GM12865 (cell line): ENCODE results near the gene SMIM35.

Experiments used
- DNase-seq: peaks from one replicate; pipeline ENCODE4 v3.0.0; 2010; ENCODE audit warnings: low read depth
- H3K4me3 ChIP-seq: 2 replicates; pipeline ENCODE4 v1.5.1; 2011; ENCODE audit warnings: mild to moderate bottlenecking, low read depth, low read length, control low read depth
- TF ChIP-seq, protein P1 (sequence below): IDR thresholded peaks from 2 replicates; pipeline ENCODE4 v1.5.1; 2011; ENCODE audit warnings: low read length, control low read depth, low read depth, inconsistent platforms; ENCODE audit not compliant: insufficient read depth; ENCODE audit errors: missing control alignments

Gene SMIM35

DNA sequence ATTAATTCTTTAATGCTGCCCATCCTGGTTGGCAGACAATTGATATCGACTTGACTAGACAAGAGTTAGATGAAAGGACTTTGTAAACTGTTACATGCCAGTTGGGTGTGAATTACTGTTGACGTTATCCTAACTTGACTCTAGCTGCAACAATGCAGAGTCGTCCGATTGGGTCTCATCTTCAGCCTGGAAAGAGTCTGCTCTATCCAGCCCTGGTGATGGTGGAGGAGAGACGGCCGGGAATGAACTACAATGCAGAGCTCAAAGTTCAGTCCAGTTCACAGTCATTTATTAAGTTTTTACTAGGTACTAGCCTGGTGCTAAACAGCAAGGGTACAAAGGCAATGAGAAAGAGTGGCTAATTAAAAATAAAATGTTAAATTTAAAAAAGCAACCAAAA is 4.9 kb upstream of the SMIM35 start:
- H3K4me3 ChIP-seq: no peak overlapping the region
- DNase-seq: no peak
- TF ChIP-seq, protein P1, sequence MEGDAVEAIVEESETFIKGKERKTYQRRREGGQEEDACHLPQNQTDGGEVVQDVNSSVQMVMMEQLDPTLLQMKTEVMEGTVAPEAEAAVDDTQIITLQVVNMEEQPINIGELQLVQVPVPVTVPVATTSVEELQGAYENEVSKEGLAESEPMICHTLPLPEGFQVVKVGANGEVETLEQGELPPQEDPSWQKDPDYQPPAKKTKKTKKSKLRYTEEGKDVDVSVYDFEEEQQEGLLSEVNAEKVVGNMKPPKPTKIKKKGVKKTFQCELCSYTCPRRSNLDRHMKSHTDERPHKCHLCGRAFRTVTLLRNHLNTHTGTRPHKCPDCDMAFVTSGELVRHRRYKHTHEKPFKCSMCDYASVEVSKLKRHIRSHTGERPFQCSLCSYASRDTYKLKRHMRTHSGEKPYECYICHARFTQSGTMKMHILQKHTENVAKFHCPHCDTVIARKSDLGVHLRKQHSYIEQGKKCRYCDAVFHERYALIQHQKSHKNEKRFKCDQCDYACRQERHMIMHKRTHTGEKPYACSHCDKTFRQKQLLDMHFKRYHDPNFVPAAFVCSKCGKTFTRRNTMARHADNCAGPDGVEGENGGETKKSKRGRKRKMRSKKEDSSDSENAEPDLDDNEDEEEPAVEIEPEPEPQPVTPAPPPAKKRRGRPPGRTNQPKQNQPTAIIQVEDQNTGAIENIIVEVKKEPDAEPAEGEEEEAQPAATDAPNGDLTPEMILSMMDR: no peak

DNA sequence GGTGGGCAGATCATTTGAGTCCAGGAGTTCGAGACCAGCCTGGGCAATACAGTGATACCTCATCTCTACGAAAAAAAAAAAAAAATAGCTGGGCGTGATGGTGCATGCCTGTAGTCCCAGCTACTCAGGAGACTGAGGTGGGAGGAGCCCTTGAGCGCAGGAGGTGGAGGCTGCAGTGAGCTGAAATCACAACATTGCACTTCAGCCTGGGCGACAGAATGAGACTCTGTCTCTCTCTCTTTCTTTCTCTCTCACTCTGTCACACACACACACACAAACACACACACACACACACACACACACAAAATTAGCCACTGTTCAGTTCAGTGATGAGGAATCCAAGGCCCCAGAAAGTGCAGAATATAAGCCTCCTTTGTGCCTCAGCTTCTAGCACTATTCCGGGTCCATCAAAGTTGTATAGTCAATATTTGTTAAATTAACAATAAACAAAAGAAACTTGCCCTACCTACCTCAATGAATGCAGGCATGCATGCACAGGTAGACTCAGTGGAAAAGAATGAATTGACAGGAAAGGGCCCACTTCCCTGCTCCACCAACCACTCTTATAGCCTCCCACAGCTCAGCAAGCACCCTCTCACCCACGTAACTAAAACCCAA is 3.9 kb upstream of the SMIM35 start:
- TF ChIP-seq, protein P1: no peak
- no peak overlapping the region for H3K4me3 ChIP-seq
- DNase-seq: no peak

DNA sequence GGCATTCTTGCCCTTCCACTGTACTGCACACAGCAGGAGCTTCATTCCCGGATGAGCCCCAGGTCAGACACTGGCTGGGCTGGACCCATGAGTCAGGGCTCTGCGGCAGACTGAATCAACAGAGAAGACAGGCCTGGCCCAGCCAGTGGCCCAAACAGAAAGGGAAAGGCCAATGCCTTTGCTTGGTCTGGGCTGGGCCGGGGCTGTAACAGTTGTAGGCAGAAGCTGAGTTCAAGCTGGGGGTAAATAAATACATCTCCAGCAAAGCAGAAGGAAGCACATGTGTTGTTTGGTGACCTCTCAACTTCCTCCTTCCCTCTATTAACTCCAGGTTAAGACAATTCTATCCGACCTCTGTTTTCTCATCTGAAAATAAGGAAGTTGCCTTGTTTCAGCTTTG is 1.8 kb upstream of the SMIM35 start:
- no peak overlapping the region for H3K4me3 ChIP-seq
- DNase-seq: no peak
- TF ChIP-seq, protein P1: no peak

DNA sequence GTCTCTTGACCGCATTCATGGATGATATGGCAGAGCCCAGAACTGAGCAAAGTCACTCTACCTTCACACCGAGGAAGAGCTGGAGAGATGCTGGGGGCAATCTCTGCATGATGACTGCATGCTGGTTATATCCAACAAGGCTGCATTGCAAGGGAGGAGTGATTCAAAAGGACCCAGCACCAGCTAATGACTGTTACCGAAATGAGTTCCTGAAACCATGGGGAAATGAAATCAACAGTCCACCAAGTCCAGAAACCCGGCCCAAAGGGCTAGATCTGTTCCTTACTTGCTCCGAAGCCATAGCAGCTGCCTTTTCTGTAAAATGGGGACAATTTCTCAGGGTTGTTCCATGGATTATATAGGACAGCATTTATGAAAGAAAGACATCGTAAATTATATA is 1.2 kb upstream of the SMIM35 start:
- DNase-seq: no peak
- TF ChIP-seq, protein P1: no peak
- no peak overlapping the region for H3K4me3 ChIP-seq

DNA sequence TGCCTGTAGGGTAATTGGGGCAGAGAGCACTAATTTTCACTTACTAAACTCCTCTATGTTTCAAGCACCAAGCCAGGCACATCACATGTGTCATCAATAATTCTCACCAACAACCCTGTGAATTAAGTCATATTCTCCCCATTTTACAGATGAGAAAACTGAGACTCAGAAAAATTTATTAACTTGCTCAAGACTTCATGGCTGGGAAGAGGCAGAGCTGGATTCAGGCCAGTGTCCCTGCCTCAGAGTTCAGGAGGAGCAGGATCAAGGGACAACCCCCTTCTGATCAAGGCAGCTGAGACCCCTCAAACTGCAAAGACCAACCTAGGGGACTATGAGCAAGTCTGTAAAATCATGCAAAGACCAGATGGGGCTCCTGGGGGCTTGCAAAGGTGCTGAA is 2.1 kb downstream of the SMIM35 start:
- no peak for DNase-seq
- no peak overlapping the region for H3K4me3 ChIP-seq
- TF ChIP-seq, protein P1: no peak

DNA sequence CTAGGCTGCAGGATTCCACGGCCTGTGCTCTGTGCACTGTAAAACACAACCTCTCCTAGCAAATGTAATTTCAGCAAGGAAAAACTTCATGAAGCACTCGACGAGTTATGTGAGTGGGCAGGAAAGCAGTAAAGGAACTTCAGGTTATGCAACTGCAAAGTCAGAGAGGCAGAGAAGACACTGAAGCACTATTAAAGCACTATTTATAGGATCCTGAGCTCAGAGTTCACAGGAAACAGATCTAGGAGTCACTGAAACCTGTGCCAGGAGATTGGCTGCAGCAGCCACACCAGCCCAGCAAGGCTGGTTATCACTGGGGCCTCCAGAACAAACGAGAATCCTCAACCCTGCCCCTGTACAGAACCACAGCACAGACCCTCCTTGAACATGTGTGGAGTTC is 2.5 kb downstream of the SMIM35 start:
- no peak for DNase-seq
- no peak overlapping the region for H3K4me3 ChIP-seq
- TF ChIP-seq, protein P1: no peak

DNA sequence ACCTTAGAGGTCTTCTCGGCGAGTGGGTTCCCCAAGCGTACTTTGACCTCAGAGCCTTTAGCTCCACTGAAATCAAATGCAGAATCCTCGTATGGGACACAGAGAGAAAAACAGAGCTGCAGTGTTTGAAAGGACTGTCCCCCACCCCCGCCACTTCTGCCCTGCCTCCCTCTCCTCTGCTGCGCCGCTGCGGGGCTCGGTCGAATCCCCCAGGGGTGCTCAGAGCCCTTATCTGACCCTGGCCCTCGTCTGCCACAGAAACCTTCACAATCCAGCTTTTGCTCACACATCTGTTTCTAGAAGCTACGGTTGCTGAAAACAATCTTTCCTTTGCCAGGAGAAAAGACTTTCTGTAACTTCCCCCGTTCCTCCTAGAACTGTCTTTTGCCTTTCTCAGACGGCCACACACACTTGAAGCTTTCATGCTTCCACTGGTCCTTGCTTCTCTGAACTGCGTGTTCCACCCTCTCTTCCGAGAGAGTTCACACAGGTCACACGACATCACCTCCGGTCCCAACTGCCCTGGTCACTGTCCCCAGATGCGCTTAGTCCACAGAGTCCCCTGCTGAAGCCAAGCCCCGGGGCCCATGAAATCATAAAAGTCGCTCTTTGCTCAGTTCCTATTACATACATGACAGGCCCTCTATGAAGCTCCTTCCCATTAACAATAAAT is 3.7 kb downstream of the SMIM35 start:
- TF ChIP-seq, protein P1: no peak
- DNase-seq: no peak

More for the DNA sequence above, 3.7 kb downstream of the SMIM35 start:
- no peak overlapping the region for H3K4me3 ChIP-seq
